MCF 10A (cell line): Measurements from ENCODE around the gene CACNB2. TPM values are rescaled to one million over a fixed set of nuclear protein-coding genes. Genes with fewer than 3 reads are reported as not detected.

Source experiments
- BruUV-seq: library from RNA; stranded (reverse); fragments of 400-500 nt; replicated peaks from 2 replicates; lab custom pipeline; 2021; lab: Mats Ljungman, UMichigan
- CTCF ChIA-PET: fragments of 300-600 bp; sonication (Branson Sonifier 250); formaldehyde crosslinking; extraction: SDS; loops from one replicate; lab custom pipeline; 2021; ENCODE audit warnings: antibody characterized with exemption, inconsistent platforms; lab: Yijun Ruan, JAX
- POLR2A ChIA-PET: fragments of 300-600, 350-650 bp; sonication (Branson Sonifier 250); formaldehyde crosslinking; extraction: SDS; loops from one replicate; lab custom pipeline; 2020; ENCODE audit warnings: antibody characterized with exemption, inconsistent platforms; lab: Yijun Ruan, JAX
- DNase-seq: peaks from one replicate; pipeline ENCODE4 v3.0.0-alpha.2; 2018; ENCODE audit not compliant: unreplicated experiment
- H3K27ac Mint-ChIP-seq: one replicate; pipeline ENCODE4 v1.8.0; 2022; ENCODE audit warnings: mild to moderate bottlenecking, low read depth, mixed read lengths; ENCODE audit not compliant: unreplicated experiment
- H3K27me3 Mint-ChIP-seq: one replicate; pipeline ENCODE4 v1.8.0; 2022; ENCODE audit warnings: mixed read lengths; ENCODE audit not compliant: insufficient read depth, unreplicated experiment
- H3K36me3 Mint-ChIP-seq: one replicate; pipeline ENCODE4 v1.8.0; 2022; ENCODE audit warnings: mild to moderate bottlenecking, moderate library complexity, mixed read lengths; ENCODE audit not compliant: insufficient read depth, unreplicated experiment
- H3K4me1 Mint-ChIP-seq: one replicate; pipeline ENCODE4 v1.8.0; 2022; ENCODE audit warnings: mixed read lengths; ENCODE audit not compliant: insufficient read depth, unreplicated experiment
- H3K4me3 Mint-ChIP-seq: one replicate; pipeline ENCODE4 v1.8.0; 2022; ENCODE audit warnings: mild to moderate bottlenecking, moderate library complexity, mixed read lengths; ENCODE audit not compliant: unreplicated experiment
- H3K9me3 Mint-ChIP-seq: one replicate; pipeline ENCODE4 v1.8.0; 2022; ENCODE audit warnings: mixed read lengths; ENCODE audit not compliant: unreplicated experiment
- CTCF ChIP-seq: fragments of 200-600 bp; IDR thresholded peaks from one replicate; pipeline ENCODE4 v1.8.0; 2022; ENCODE audit warnings: antibody characterized with exemption, mild to moderate bottlenecking; ENCODE audit not compliant: unreplicated experiment
- intact Hi-C: fragments of 100-400 bp; cut with micrococcal nuclease; formaldehyde crosslinking; loops from 2 replicates; pipeline ENCODE4 v1.14.1; 2022
- total RNA-seq: library from RNA; stranded (reverse); gene quantifications from 2 replicates; pipeline ENCODE4 v1.2.3, GENCODE V29; 2022

The CACNB2 gene
- total RNA-seq, 1 experiment from 2014 or later = 3.3 TPM

- CTCF ChIA-PET = no interaction called here
- POLR2A ChIA-PET = no interaction called here
- no peak overlapping the region for H3K27ac Mint-ChIP-seq
- BruUV-seq = no TSS peak
- H3K36me3 Mint-ChIP-seq = peaks cover 9% of the 10 kb centered on the region
- no peaks in the 10 kb centered on the region for H3K27me3 Mint-ChIP-seq
- H3K4me1 Mint-ChIP-seq = no peaks in the 10 kb centered on the region
- no peaks in the 10 kb centered on the region for H3K9me3 Mint-ChIP-seq
- intact Hi-C loops = no loop called here
- no peak for TF ChIP-seq CTCF
- no peak for DNase-seq
- H3K4me3 Mint-ChIP-seq = no peak overlapping the region
Measured at GRCh38 chr10:18446205-18446604, 306.0 kb downstream of the CACNB2 start.

- Mint-ChIP-seq H3K27ac (no peak overlapping the region), H3K27me3 (no peaks in the 10 kb centered on the region), H3K9me3 (no peaks in the 10 kb centered on the region), H3K4me1 (no peaks in the 10 kb centered on the region), H3K4me3 (no peak overlapping the region), H3K36me3 (peaks cover 9% of the 10 kb centered on the region)
- no peak for TF ChIP-seq CTCF
- no peak for DNase-seq
- intact Hi-C loops = no loop called here
- ChIA-PET CTCF (interaction anchor here (0.6 kb wide), 1 partner anchor 391 kb away, joined by 3 read pairs; no protein-coding TSS in a partner anchor), POLR2A (no interaction called here)
- BruUV-seq = no TSS peak
Measured at GRCh38 chr10:18449611-18450026, 309.4 kb downstream of the CACNB2 start.

GRCh38 chr10:18450298-18450697, 310.1 kb downstream of the CACNB2 start:
- no peak for DNase-seq
- intact Hi-C loops = no loop called here
- no TSS peak for BruUV-seq
- peaks cover 7% of the 10 kb centered on the region for H3K36me3 Mint-ChIP-seq
- CTCF ChIA-PET = no interaction called here
- no peak for TF ChIP-seq CTCF
- H3K9me3 Mint-ChIP-seq = no peaks in the 10 kb centered on the region
- H3K4me1 Mint-ChIP-seq = peaks cover 5% of the 10 kb centered on the region
- H3K27ac Mint-ChIP-seq = no peak overlapping the region
- no peaks in the 10 kb centered on the region for H3K27me3 Mint-ChIP-seq
- no peak overlapping the region for H3K4me3 Mint-ChIP-seq
- POLR2A ChIA-PET = no interaction called here

DNA sequence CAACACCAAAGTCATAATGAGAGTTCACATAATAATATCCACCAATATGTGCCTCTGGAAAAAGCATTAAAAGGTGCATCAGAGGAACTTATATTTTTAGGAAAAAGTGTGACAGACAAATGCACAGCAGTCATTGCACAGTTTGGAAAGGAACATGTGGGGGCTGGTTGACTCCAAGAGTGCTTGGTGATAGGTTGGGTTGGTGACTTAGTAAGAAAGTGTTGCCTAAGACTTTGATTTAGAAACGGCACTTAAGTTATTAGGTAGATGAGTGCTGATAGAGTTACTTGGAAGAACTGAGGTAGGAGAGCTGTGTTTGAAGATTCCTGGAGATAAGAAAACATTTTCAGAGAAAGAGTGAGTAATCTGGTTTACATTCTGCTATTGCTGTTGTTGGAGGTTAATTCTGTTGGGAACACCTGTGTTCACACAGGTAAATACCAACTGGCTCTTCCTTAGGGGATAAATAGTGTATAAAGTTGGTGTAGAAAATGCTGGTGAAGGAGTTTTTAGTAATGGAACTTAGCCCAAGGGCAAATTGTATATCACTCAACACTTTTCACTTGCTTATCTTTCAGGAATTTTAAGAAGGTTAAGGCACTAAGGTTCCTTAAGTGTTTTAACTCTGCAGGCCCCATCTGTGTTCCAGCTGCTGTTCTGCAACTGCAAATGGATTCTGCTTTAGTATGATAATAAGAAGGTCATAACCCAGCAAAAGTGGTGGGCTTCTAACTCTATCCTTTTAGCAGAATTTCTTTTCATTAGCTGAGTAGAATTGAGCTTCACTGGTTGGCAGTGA, 315.1 kb downstream of the CACNB2 start:
- CTCF ChIA-PET = no interaction called here
- Mint-ChIP-seq H3K9me3 (no peaks in the 10 kb centered on the region), H3K27ac (no peak overlapping the region), H3K4me3 (no peak overlapping the region), H3K36me3 (no peaks in the 10 kb centered on the region), H3K27me3 (no peaks in the 10 kb centered on the region), H3K4me1 (peaks cover 5% of the 10 kb centered on the region)
- intact Hi-C loops = no loop called here
- no TSS peak for BruUV-seq
- TF ChIP-seq CTCF = no peak
- no peak for DNase-seq
- POLR2A ChIA-PET = interaction anchor here (0.6 kb wide), 1 partner anchor 87 kb away, joined by 4 read pairs; no protein-coding TSS in a partner anchor
